Stimulated activated CD4-positive, alpha-beta T cell treated with anti-CD3 and anti-CD28 coated beads, TNF-alpha, amount 100 ng/mL, for 24 hours (primary cell): ENCODE results near the gene SWT1.
"Not testable (repeated sequence)": the region's sequence is repeated elsewhere in the genome, so short reads cannot be mapped to it uniquely, and the experiment has no call there.

Source experiments
- DNase-seq, 3 experiments: peaks; one replicate each; pipeline ENCODE4 v3.0.0-alpha.2; 2020; ENCODE audit warnings: low read depth in 3 of 3

SWT1 gene

GRCh38 chr1:185319139-185319475, 162.1 kb downstream of the SWT1 start:
- no peak for DNase-seq

DNA sequence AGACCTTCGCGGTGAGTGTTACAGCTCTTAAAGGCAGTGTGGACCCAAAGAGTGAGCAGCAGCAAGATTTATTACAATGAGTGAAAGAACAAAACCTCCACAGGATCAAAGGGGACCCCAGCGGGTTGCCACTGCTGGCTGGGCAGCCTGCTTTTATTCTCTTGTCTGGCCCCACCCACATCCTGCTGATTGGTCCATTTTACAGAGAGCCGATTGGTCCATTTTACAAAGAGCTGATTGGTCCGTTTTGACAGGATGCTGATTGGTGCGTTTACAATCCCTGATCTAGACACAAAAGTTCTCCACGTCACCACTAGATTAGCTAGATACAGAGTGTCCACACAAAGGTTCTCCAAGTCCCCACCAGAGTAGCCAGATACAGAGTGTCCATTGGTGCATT, 164.1 kb downstream of the SWT1 start:
- not testable (repeated sequence) for DNase-seq

GRCh38 chr1:185321653-185322221, 164.8 kb downstream of the SWT1 start:
- DNase-seq, result not testable (repeated sequence)

- DNase-seq, result no peak
These were observed 165.7 kb downstream of the SWT1 start for GRCh38 chr1:185322636-185323035.

- DNase-seq, result no peak
These were observed 167.2 kb downstream of the SWT1 start for GRCh38 chr1:185324118-185324517.

GRCh38 chr1:185325413-185325812, 168.4 kb downstream of the SWT1 start:
- DNase-seq, result no peak

DNA sequence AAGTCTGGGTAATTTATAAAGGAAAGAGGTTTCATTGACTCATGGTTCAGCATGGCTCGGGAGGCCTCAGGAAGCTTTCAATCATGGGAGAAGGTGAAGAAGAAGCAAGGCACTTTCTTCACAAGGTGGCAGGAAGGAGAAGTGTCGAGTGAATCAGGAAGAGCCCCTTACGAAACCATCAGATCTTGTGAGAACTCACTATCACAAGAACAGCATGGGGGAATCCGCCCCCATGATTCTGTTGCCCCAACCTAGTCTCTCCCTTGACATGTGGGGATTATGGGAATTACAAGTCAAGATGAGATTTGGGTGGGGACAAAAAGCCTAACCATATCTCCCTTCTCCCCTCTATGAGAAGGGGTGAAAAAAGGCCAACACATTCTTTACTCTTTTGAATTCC, 171.3 kb downstream of the SWT1 start:
- DNase-seq, result no peak

DNA sequence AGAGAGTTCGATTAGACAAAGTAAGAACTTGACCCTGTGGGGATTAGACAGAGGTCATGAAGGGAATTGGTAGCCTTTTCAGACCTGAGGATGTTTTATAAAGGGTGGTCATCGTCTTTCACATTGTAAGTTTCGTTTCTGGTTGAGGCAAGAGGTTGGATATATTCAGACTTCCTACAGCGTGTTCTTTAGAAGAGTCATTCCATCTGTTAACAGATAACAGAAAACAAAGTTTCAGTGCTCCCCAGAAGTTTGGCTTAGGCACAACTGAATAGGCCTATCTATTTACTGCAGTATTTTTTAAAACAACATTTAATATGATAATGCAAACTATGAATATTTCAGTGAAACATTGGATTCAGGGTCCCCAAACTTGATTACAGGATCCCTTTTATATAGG, 177.2 kb downstream of the SWT1 start:
- no peak for DNase-seq

DNA sequence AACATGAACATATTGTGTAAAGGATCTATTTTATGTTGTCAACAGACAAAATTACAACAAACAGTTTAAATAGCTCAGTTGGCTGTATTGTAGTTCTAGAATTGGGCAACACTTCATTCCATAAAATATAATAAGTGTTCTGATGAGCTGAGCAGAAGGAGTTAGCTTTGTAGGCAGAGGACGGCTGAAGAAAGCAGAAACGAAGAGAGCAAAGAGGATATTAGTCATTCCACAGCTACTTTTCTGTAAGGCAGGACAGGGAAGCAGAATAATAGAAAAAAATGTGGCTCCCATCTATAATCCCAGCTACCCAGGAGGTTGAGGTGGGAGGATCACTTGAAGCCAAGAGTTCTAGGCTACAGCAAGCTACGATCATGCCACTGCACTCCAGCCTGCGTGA, 180.3 kb downstream of the SWT1 start:
- DNase-seq, result no peak

DNA sequence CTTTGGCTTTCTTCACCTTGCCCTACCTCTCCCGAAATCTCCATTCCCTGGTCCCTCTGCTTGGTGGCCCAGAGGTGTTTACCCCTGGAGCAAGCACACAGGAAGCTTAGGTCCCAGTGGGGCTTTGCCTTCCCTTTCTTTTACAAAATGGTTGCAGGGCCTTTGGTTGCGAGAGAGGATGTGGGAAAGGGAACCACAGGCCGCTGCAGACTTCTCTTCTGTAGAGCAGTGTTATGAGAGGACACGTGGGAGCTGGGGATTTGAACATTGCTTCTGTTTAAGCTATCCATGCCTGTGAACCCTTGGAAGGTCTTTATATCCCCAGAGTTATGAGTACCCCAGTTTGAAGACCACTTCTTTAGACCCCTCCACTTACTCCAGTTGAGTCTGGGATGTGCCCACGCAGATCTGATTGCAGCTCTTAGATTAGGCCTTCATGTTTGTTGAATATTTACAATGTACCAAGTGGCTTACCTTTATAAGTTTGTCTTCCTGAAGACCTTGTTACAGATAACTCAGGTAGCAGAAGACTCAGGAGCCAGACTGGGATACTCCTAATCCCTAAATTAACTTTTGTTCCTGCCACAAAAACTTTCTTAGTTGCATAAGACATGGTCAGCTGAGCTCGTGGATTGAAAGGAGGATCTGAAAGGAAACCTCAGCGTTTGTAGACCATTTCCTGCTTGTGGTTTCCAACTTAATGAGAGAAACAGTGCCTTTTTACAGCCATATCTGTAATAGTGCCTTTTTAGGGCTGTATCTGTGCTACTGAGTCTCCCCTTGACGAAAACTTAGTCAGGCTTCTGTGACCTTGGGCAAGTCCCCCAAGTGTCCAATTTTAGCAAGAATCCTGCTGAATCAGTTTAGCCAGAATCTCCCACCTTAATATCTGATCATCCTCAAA, 182.0 kb downstream of the SWT1 start:
- peak in 1 of 3 experiments; percentile 18 for DNase-seq

DNA sequence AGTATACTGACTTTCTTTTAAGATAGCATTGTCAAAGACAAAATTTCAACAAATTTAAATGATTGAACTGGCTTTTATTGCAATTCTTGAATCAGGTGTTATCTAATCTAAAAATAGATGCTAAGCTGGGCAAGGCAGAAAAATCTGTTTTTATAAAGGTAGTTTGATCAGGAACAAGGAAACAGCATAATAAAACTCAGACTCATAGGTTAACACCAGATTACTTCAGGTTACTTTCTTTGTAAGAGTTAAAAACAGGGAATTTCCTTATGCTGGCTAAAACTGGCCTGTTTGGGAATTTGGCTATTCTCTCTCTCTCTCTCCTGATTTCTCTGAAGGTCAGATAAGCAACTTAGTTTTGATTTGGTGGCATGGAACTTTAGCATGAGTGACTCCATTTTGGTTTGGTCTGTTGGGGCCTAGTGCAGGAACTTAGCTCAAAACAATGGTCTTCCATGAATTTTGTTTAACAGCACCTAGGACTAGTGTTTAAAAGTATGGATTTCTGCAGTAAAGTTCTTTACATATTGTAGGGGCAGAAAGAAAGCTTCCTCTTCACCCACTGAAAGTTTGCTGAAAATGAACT, 184.3 kb downstream of the SWT1 start:
- no peak for DNase-seq
